Neural cell (in vitro differentiated cells): ENCODE results near the gene EHD4. TPM values are rescaled to one million over a fixed set of nuclear protein-coding genes. Genes with fewer than 3 reads are reported as not detected.

Experiments
- H2AFZ ChIP-seq: fragments of 200-600, 300-800 bp; sonication (generic), shearing (Covaris generic); 2 replicates; pipeline ENCODE4 v1.6.0; 2014; ENCODE audit warnings: low read depth, mild to moderate bottlenecking, antibody characterized with exemption, low read length, moderate library complexity
- H3F3A ChIP-seq: fragments of 200-600 bp; shearing (Covaris generic); 2 replicates; pipeline ENCODE4 v1.6.1; 2016; ENCODE audit warnings: mild to moderate bottlenecking, moderate library complexity, mixed read lengths, antibody characterized with exemption, low read length; ENCODE audit not compliant: insufficient read depth, poor library complexity, severe bottlenecking
- H3K27ac ChIP-seq: fragments of 200-600, 300-800 bp; sonication (generic), shearing (Covaris generic); 2 replicates; pipeline ENCODE4 v1.5.1; 2014; ENCODE audit warnings: mild to moderate bottlenecking, low read length, moderate library complexity
- H3K27me3 ChIP-seq: fragments of 300-800, 200-600 bp; sonication (generic), shearing (Covaris generic); 2 replicates; pipeline ENCODE4 v1.6.0; 2014; ENCODE audit warnings: mild to moderate bottlenecking, low read depth, low read length, moderate library complexity; ENCODE audit not compliant: insufficient read depth
- H3K36me3 ChIP-seq: fragments of 300-800, 200-600 bp; sonication (generic), shearing (Covaris generic); 2 replicates; pipeline ENCODE4 v1.5.1; 2014; ENCODE audit warnings: mild to moderate bottlenecking, antibody characterized with exemption, low read length, moderate library complexity; ENCODE audit not compliant: insufficient read depth
- H3K4me2 ChIP-seq: fragments of 300-800, 200-600 bp; sonication (generic), shearing (Covaris generic); 2 replicates; pipeline ENCODE4 v1.6.0; 2014; ENCODE audit warnings: mild to moderate bottlenecking, low read length
- H3K4me3 ChIP-seq: fragments of 300-800, 200-600 bp; sonication (generic), shearing (Covaris generic); 2 replicates; pipeline ENCODE4 v1.5.1; 2014; ENCODE audit warnings: mild to moderate bottlenecking, low read length, moderate library complexity
- H3K79me2 ChIP-seq: fragments of 200-600 bp; shearing (Covaris generic); replicated peaks from 2 replicates; pipeline ENCODE4 v1.6.0; 2014; ENCODE audit warnings: mild to moderate bottlenecking, low read length, moderate library complexity; ENCODE audit not compliant: insufficient read depth
- H3K9ac ChIP-seq: fragments of 300-800, 200-600 bp; sonication (generic), shearing (Covaris generic); 2 replicates; pipeline ENCODE4 v1.6.1; 2016; ENCODE audit warnings: mild to moderate bottlenecking, low read length, mixed read lengths
- H3K9me2 ChIP-seq: fragments of 200-600 bp; shearing (Covaris generic); 2 replicates; pipeline ENCODE4 v1.6.1; 2016; ENCODE audit warnings: mild to moderate bottlenecking, low read length, mixed read lengths; ENCODE audit not compliant: insufficient read depth
- H3K9me3 ChIP-seq: fragments of 200-600, 300-800 bp; sonication (generic), shearing (Covaris generic); 2 replicates; pipeline ENCODE4 v1.6.1; 2016; ENCODE audit warnings: mild to moderate bottlenecking, mixed run types, low read length, moderate library complexity, mixed read lengths
- H4K20me1 ChIP-seq: fragments of 200-600 bp; shearing (Covaris generic); 2 replicates; pipeline ENCODE4 v1.6.1; 2016; ENCODE audit warnings: mild to moderate bottlenecking, mixed run types; ENCODE audit not compliant: insufficient read depth
- CTCF ChIP-seq: fragments of 450-650 bp; IDR thresholded peaks from 2 replicates; pipeline ENCODE4 v1.5.1; 2014; ENCODE audit warnings: antibody characterized with exemption, mild to moderate bottlenecking, moderate library complexity; ENCODE audit not compliant: poor library complexity, severe bottlenecking
- EP300 ChIP-seq: fragments of 450-650 bp; conservative IDR thresholded peaks from 2 replicates; pipeline ENCODE4 v1.6.1; 2014; ENCODE audit warnings: antibody characterized with exemption, mild to moderate bottlenecking, moderate library complexity; ENCODE audit not compliant: poor library complexity, severe bottlenecking
- EZH2 ChIP-seq: fragments of 200-600, 300-800 bp; shearing (Covaris generic), sonication (generic); IDR thresholded peaks from 2 replicates; pipeline ENCODE4 v1.6.1; 2014; ENCODE audit warnings: antibody characterized with exemption, low read length, borderline replicate concordance, mild to moderate bottlenecking; ENCODE audit not compliant: insufficient read depth, poor library complexity, severe bottlenecking
- MXI1 ChIP-seq: fragments of 450-650 bp; conservative IDR thresholded peaks from 2 replicates; pipeline ENCODE4 v1.6.1; 2014; ENCODE audit warnings: antibody characterized with exemption, mild to moderate bottlenecking; ENCODE audit not compliant: poor library complexity, severe bottlenecking
- POLR2AphosphoS5 ChIP-seq: IDR thresholded peaks from 2 replicates; pipeline ENCODE4 v1.6.1; 2012
- RAD21 ChIP-seq: fragments of 450-650 bp; conservative IDR thresholded peaks from 2 replicates; pipeline ENCODE4 v1.6.1; 2014; ENCODE audit warnings: antibody characterized with exemption, mild to moderate bottlenecking, moderate library complexity
- REST ChIP-seq: IDR thresholded peaks from 2 replicates; pipeline ENCODE4 v1.6.1; 2012; ENCODE audit warnings: borderline replicate concordance
- SMC3 ChIP-seq: fragments of 450-650 bp; conservative IDR thresholded peaks from 2 replicates; pipeline ENCODE4 v1.6.1; 2014; ENCODE audit warnings: antibody characterized with exemption, mild to moderate bottlenecking, moderate library complexity; ENCODE audit not compliant: poor library complexity
- TAF1 ChIP-seq: IDR thresholded peaks from 2 replicates; pipeline ENCODE4 v1.6.1; 2012; ENCODE audit warnings: low read depth
- polyA minus RNA-seq: library from RNA; depleted of rRNA, polyadenylated mRNA; stranded (reverse); fragments of >200 nt; gene quantifications from 2 replicates; pipeline ENCODE4 v1.2.3, GENCODE V29; 2014
- polyA plus RNA-seq: library from polyadenylated mRNA; depleted of rRNA; stranded (reverse); fragments of >200 nt; gene quantifications from 2 replicates; pipeline ENCODE4 v1.2.3, GENCODE V29; 2014

The EHD4 gene
- polyA plus RNA-seq (0.09 and 0.34 TPM in 2 replicates), polyA minus RNA-seq (0.58 and 0.73 TPM in 2 replicates)

DNA sequence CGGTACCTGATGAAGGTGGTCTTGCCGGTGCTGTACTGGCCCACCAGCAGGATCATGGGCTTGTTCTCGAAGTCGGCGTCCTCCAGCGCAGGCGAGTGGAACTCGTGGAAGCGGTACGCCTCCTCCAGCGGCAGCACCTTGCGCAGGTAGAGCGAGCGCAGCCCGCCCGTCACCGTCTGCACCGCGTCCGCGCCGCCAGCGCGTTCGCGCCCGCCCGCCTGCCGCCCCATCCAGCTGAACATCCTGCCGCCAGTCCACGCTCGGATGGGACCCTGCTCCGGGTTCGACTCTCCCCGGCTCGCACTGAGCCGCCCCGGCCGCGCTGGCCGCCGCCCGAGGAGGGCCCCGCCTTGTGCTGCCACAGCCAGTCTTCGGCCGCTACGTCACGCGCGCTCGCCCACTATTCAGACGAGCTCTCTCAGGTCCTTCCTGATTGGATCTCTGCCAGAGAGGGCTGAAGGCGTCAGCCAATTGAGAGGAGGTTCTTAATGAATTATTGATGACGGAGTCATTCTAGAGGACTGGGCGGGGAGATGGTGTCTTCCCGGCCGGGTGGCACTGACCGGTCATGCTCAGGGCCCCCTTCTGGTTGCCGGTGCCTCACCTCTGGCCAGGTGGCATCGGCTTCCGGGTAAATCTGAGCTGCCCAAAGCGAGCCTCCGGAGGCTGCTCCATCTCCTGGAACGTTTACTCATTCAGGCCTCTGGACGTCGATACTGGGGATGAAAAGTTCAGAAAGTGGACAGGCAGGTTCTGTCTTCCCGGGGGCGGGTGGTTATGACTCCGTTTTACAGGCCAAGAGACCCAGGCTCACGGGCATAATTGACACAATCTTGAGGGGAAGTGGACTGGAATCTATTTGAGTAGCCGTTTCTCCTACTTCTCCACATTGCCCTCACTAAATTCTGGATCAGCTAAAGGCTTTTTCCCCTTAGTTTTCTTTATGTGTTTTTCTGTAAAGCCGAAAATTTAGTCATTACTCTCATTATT lies at the start of gene EHD4:
Gene EHD4 (minus strand): TSS at position 305 of the 990 bp plus-strand sequence. CDS start 63 bp downstream, at position 242.
- peak within 1 kb of the TSS; percentile 81 for H3K4me2 ChIP-seq
- H4K20me1 ChIP-seq = no peaks in the 10 kb centered on the region
- H3K36me3 ChIP-seq = no peaks in the 10 kb centered on the region
- H3K79me2 ChIP-seq = no peaks in the 10 kb centered on the region
- H2AFZ ChIP-seq = peak within 1 kb of the TSS; percentile 77
- H3K4me3 ChIP-seq = peak within 1 kb of the TSS; percentile 90
- H3K27ac ChIP-seq = no peak within 1 kb of the TSS
- no peaks in the 10 kb centered on the region for H3F3A ChIP-seq
- peaks cover 26% of the 10 kb centered on the region for H3K27me3 ChIP-seq
- H3K9me2 ChIP-seq = no peaks in the 10 kb centered on the region
- peak within 1 kb of the TSS; percentile 59 for H3K9ac ChIP-seq
- H3K9me3 ChIP-seq = no peaks in the 10 kb centered on the region
- TF ChIP-seq RAD21 (no peak), CTCF (peak; percentile 33), EP300 (peak; percentile 32), TAF1 (peak; percentile 53), POLR2AphosphoS5 (peak; percentile 67), EZH2 (no peak), MXI1 (peak; percentile 84), REST (peak; percentile 38)

DNA sequence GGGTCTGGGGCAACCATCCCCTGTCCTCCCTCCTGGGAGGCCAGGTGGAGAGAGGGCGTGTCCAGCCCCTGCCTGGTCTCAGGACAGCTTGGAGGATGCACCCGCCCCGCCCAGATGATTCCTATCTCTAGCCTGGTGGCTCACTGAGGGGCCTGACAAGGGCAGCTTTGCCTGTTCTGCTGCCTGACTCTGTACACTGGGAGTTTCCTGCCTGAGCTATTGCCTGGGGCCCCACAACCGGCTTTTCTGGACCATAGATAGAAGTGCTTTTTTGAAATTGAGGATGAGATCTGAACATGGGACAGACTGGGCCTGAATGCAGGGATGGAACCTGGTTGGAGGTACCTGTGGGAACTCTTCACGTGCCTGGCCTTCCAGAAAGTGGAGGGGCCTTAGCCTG lies 49.2 kb upstream of the EHD4 start:
- Histone ChIP-seq H3K36me3 (no peaks in the 10 kb centered on the region), H3K27me3 (no peaks in the 10 kb centered on the region), H3K4me3 (no peak overlapping the region), H3K4me2 (no peak overlapping the region), H3K9me3 (no peaks in the 10 kb centered on the region), H3K9ac (no peak overlapping the region), H3K79me2 (no peaks in the 10 kb centered on the region), H3K27ac (no peak overlapping the region), H3K9me2 (no peaks in the 10 kb centered on the region), H2AFZ (no peak overlapping the region), H3F3A (no peaks in the 10 kb centered on the region), H4K20me1 (no peaks in the 10 kb centered on the region)
- TF ChIP-seq POLR2AphosphoS5 (no peak), CTCF (no peak), REST (no peak), EZH2 (no peak), EP300 (no peak), TAF1 (no peak), RAD21 (no peak), MXI1 (no peak), SMC3 (no peak)
